ENCODE data around the gene SEMA3E. TPM values are rescaled to one million over a fixed set of nuclear protein-coding genes. Genes with fewer than 3 reads are reported as not detected.

SEMA3E gene
- total RNA-seq, 1 experiment from 2014 or later, result 2.5 TPM

DNA sequence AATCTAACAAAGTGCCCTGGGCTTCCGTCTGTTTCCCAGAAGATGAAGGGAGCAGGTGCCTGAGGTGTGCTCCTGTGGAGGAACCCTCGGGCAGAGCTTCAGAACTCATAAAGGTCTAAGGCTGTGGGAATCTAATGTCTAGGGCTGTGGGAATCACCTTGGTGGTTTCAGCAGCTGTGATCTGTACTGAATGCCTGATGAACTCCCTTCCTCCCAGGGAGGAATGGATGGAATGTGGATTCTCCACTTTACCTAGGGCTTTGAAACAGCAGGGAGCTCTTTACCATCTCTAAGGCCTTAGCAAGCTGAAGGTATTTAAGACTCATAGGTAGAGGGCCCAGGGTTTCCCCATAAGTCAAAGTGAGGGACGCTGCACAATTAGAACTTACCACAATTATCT lies 36.0 kb upstream of the SEMA3E start (continued):
- TF ChIP-seq, protein P1, sequence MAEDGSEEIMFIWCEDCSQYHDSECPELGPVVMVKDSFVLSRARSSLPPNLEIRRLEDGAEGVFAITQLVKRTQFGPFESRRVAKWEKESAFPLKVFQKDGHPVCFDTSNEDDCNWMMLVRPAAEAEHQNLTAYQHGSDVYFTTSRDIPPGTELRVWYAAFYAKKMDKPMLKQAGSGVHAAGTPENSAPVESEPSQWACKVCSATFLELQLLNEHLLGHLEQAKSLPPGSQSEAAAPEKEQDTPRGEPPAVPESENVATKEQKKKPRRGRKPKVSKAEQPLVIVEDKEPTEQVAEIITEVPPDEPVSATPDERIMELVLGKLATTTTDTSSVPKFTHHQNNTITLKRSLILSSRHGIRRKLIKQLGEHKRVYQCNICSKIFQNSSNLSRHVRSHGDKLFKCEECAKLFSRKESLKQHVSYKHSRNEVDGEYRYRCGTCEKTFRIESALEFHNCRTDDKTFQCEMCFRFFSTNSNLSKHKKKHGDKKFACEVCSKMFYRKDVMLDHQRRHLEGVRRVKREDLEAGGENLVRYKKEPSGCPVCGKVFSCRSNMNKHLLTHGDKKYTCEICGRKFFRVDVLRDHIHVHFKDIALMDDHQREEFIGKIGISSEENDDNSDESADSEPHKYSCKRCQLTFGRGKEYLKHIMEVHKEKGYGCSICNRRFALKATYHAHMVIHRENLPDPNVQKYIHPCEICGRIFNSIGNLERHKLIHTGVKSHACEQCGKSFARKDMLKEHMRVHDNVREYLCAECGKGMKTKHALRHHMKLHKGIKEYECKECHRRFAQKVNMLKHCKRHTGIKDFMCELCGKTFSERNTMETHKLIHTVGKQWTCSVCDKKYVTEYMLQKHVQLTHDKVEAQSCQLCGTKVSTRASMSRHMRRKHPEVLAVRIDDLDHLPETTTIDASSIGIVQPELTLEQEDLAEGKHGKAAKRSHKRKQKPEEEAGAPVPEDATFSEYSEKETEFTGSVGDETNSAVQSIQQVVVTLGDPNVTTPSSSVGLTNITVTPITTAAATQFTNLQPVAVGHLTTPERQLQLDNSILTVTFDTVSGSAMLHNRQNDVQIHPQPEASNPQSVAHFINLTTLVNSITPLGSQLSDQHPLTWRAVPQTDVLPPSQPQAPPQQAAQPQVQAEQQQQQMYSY (CRISPR knock-in tag; IDR thresholded peaks at IDR 0.05), result no peak
- TF ChIP-seq, protein P2, sequence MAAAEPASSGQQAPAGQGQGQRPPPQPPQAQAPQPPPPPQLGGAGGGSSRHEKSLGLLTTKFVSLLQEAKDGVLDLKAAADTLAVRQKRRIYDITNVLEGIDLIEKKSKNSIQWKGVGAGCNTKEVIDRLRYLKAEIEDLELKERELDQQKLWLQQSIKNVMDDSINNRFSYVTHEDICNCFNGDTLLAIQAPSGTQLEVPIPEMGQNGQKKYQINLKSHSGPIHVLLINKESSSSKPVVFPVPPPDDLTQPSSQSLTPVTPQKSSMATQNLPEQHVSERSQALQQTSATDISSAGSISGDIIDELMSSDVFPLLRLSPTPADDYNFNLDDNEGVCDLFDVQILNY (CRISPR knock-in tag; IDR thresholded peaks at IDR 0.05), result no peak
- TF ChIP-seq, protein P3, sequence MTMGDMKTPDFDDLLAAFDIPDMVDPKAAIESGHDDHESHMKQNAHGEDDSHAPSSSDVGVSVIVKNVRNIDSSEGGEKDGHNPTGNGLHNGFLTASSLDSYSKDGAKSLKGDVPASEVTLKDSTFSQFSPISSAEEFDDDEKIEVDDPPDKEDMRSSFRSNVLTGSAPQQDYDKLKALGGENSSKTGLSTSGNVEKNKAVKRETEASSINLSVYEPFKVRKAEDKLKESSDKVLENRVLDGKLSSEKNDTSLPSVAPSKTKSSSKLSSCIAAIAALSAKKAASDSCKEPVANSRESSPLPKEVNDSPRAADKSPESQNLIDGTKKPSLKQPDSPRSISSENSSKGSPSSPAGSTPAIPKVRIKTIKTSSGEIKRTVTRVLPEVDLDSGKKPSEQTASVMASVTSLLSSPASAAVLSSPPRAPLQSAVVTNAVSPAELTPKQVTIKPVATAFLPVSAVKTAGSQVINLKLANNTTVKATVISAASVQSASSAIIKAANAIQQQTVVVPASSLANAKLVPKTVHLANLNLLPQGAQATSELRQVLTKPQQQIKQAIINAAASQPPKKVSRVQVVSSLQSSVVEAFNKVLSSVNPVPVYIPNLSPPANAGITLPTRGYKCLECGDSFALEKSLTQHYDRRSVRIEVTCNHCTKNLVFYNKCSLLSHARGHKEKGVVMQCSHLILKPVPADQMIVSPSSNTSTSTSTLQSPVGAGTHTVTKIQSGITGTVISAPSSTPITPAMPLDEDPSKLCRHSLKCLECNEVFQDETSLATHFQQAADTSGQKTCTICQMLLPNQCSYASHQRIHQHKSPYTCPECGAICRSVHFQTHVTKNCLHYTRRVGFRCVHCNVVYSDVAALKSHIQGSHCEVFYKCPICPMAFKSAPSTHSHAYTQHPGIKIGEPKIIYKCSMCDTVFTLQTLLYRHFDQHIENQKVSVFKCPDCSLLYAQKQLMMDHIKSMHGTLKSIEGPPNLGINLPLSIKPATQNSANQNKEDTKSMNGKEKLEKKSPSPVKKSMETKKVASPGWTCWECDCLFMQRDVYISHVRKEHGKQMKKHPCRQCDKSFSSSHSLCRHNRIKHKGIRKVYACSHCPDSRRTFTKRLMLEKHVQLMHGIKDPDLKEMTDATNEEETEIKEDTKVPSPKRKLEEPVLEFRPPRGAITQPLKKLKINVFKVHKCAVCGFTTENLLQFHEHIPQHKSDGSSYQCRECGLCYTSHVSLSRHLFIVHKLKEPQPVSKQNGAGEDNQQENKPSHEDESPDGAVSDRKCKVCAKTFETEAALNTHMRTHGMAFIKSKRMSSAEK (CRISPR knock-in tag; IDR thresholded peaks at IDR 0.05; ENCODE audit: borderline replicate concordance), result peak; percentile 78; the same call in 1 of the 2 replicates
- no peak for TF ChIP-seq TP53 (CRISPR knock-in tag; IDR thresholded peaks at IDR 0.05)
- peak; percentile 99 for TF ChIP-seq TEAD1 (CRISPR knock-in tag; IDR thresholded peaks at IDR 0.05)
- TF ChIP-seq HMGA2 (CRISPR knock-in tag; IDR thresholded peaks at IDR 0.05), result no peak
- no peak for TF ChIP-seq ELF4 (CRISPR knock-in tag; IDR thresholded peaks at IDR 0.05; ENCODE audit: low read depth)
- peak; percentile 28; the same call in 1 of the 2 replicates for TF ChIP-seq CREM (CRISPR knock-in tag; IDR thresholded peaks at IDR 0.05)
- no peak for TF ChIP-seq CREB1 (CRISPR knock-in tag; IDR thresholded peaks at IDR 0.05)
- TF ChIP-seq, protein P4, sequence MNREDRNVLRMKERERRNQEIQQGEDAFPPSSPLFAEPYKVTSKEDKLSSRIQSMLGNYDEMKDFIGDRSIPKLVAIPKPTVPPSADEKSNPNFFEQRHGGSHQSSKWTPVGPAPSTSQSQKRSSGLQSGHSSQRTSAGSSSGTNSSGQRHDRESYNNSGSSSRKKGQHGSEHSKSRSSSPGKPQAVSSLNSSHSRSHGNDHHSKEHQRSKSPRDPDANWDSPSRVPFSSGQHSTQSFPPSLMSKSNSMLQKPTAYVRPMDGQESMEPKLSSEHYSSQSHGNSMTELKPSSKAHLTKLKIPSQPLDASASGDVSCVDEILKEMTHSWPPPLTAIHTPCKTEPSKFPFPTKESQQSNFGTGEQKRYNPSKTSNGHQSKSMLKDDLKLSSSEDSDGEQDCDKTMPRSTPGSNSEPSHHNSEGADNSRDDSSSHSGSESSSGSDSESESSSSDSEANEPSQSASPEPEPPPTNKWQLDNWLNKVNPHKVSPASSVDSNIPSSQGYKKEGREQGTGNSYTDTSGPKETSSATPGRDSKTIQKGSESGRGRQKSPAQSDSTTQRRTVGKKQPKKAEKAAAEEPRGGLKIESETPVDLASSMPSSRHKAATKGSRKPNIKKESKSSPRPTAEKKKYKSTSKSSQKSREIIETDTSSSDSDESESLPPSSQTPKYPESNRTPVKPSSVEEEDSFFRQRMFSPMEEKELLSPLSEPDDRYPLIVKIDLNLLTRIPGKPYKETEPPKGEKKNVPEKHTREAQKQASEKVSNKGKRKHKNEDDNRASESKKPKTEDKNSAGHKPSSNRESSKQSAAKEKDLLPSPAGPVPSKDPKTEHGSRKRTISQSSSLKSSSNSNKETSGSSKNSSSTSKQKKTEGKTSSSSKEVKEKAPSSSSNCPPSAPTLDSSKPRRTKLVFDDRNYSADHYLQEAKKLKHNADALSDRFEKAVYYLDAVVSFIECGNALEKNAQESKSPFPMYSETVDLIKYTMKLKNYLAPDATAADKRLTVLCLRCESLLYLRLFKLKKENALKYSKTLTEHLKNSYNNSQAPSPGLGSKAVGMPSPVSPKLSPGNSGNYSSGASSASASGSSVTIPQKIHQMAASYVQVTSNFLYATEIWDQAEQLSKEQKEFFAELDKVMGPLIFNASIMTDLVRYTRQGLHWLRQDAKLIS (CRISPR knock-in tag; IDR thresholded peaks at IDR 0.05; ENCODE audit: borderline replicate concordance), result 0 out of 2 replicates have a peak, but pooled peaks have one; percentile 55
- TF ChIP-seq, protein P5, sequence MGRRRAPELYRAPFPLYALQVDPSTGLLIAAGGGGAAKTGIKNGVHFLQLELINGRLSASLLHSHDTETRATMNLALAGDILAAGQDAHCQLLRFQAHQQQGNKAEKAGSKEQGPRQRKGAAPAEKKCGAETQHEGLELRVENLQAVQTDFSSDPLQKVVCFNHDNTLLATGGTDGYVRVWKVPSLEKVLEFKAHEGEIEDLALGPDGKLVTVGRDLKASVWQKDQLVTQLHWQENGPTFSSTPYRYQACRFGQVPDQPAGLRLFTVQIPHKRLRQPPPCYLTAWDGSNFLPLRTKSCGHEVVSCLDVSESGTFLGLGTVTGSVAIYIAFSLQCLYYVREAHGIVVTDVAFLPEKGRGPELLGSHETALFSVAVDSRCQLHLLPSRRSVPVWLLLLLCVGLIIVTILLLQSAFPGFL (CRISPR knock-in tag; IDR thresholded peaks at IDR 0.05; ENCODE audit: borderline replicate concordance), result no peak
- TF ChIP-seq, protein P6, sequence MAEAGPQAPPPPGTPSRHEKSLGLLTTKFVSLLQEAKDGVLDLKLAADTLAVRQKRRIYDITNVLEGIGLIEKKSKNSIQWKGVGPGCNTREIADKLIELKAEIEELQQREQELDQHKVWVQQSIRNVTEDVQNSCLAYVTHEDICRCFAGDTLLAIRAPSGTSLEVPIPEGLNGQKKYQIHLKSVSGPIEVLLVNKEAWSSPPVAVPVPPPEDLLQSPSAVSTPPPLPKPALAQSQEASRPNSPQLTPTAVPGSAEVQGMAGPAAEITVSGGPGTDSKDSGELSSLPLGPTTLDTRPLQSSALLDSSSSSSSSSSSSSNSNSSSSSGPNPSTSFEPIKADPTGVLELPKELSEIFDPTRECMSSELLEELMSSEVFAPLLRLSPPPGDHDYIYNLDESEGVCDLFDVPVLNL (CRISPR knock-in tag; IDR thresholded peaks at IDR 0.05; ENCODE audit: borderline replicate concordance, low read depth), result no peak
- TF ChIP-seq ZNF396 (CRISPR knock-in tag; IDR thresholded peaks at IDR 0.05; ENCODE audit: borderline replicate concordance), result no peak; the same call in 1 of the 2 replicates
- no peak for TF ChIP-seq FOXP1 (CRISPR knock-in tag; IDR thresholded peaks at IDR 0.05; ENCODE audit: borderline replicate concordance)
- no peak for TF ChIP-seq ESRRA (CRISPR knock-in tag; IDR thresholded peaks at IDR 0.05; ENCODE audit: borderline replicate concordance)
- no peak for TF ChIP-seq JUN (CRISPR knock-in tag; IDR thresholded peaks at IDR 0.05)
- TF ChIP-seq, protein P7, sequence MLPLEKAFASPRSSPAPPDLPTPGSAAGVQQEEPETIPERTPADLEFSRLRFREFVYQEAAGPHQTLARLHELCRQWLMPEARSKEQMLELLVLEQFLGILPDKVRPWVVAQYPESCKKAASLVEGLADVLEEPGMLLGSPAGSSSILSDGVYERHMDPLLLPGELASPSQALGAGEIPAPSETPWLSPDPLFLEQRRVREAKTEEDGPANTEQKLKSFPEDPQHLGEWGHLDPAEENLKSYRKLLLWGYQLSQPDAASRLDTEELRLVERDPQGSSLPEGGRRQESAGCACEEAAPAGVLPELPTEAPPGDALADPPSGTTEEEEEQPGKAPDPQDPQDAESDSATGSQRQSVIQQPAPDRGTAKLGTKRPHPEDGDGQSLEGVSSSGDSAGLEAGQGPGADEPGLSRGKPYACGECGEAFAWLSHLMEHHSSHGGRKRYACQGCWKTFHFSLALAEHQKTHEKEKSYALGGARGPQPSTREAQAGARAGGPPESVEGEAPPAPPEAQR (CRISPR knock-in tag; IDR thresholded peaks at IDR 0.05), result no peak
- TF ChIP-seq CBFB (CRISPR knock-in tag; IDR thresholded peaks at IDR 0.05; ENCODE audit: low read depth), result peak; percentile 68; the same call in 1 of the 2 replicates
- TF ChIP-seq ATF1 (CRISPR knock-in tag; IDR thresholded peaks at IDR 0.05), result no peak
